ENCODE data around the gene MAP3K9. TPM values are rescaled to one million over a fixed set of nuclear protein-coding genes. Genes with fewer than 3 reads are reported as not detected.

MAP3K9 gene
- total and polyA plus RNA-seq, 2 donors from 2014 or later, result 1.0 to 8.3 TPM

DNA sequence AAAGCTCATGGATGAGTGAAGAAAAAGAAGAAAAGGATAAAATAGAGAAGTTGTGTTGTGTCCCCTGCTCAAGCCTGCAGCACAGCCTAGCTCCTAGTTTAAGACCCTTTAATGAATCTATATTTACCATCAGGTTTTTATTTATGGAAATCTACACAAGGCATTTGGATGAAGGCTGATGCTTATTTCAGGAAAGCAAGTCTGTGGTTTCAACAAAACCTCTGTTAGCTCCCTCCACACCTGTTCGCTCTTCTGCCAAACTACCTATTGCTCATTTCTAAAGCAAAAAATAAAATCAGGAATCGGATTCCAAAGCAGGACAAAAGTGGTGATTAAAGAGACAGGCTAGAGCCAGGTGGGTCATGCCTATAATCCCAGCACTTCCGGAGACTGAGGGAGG, 18.9 kb upstream of the MAP3K9 start:
- no peak for FAIRE-seq
- intact Hi-C loops (cut with DNase I), result no loop called here
- no peak overlapping the region for H3K9ac ChIP-seq (ENCODE audit: low read length in 3 of 3)

DNA sequence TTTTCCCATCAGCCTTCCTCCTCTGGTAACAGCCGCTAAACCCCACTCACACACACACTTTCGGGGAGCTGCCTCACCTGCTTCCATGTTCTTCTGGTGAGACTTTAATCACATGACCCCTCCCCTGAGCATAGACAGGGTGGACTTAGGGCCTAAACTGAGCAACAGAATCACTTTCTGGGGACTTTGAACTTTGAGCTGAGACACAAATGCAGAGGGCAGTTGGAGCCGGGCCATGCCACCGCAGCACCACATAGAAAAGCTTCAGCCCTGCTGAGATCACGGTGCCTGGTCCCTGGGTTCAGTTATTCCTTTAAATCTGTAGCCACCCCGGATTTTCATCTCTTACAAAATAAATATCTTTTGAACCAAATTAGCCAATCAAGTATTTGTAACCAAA, 18.4 kb upstream of the MAP3K9 start:
- no peaks in the 10 kb centered on the region for H3K36me3 ChIP-seq (ENCODE audit: control insufficient read depth in 2 of 3, insufficient read depth in 3 of 3, low read length in 3 of 3)
- DNase-seq (peak in 1 of 5 donors; percentile 34), FAIRE-seq (no peak)
- peak overlapping the region; percentile 24 to 72 for H3K27ac ChIP-seq (ENCODE audit: low read depth in 2 of 2, low read length in 2 of 2)
- TF ChIP-seq, protein P1, sequence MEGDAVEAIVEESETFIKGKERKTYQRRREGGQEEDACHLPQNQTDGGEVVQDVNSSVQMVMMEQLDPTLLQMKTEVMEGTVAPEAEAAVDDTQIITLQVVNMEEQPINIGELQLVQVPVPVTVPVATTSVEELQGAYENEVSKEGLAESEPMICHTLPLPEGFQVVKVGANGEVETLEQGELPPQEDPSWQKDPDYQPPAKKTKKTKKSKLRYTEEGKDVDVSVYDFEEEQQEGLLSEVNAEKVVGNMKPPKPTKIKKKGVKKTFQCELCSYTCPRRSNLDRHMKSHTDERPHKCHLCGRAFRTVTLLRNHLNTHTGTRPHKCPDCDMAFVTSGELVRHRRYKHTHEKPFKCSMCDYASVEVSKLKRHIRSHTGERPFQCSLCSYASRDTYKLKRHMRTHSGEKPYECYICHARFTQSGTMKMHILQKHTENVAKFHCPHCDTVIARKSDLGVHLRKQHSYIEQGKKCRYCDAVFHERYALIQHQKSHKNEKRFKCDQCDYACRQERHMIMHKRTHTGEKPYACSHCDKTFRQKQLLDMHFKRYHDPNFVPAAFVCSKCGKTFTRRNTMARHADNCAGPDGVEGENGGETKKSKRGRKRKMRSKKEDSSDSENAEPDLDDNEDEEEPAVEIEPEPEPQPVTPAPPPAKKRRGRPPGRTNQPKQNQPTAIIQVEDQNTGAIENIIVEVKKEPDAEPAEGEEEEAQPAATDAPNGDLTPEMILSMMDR (IDR thresholded peaks at IDR 0.05; ENCODE audit: borderline replicate concordance, extremely low read depth, insufficient read depth), result no peak
- no peak overlapping the region for H3K9ac ChIP-seq (ENCODE audit: low read length in 3 of 3)
- no peaks in the 10 kb centered on the region for H3K9me3 ChIP-seq (ENCODE audit: control insufficient read depth in 2 of 3, insufficient read depth in 1 of 3, low read length in 3 of 3)
- H3K4me3 ChIP-seq (ENCODE audit: low read length in 3 of 3), result peak overlapping the region in 1 of 3 donors; percentile 18
- H3K4me1 ChIP-seq (ENCODE audit: control insufficient read depth in 2 of 3, insufficient read depth in 2 of 3, low read depth in 1 of 3, low read length in 3 of 3), result peaks cover 0 to 2% (median 0%) of the 10 kb centered on the region in 3 donors
- intact Hi-C loops (cut with DNase I), result no loop called here
- H3K27me3 ChIP-seq (ENCODE audit: control insufficient read depth, insufficient read depth, low read length), result no peaks in the 10 kb centered on the region

More for the DNA sequence above, 18.9 kb upstream of the MAP3K9 start:
- no peaks in the 10 kb centered on the region for H3K9me3 ChIP-seq (ENCODE audit: control insufficient read depth in 2 of 3, insufficient read depth in 1 of 3, low read length in 3 of 3)
- no peaks in the 10 kb centered on the region for H3K27me3 ChIP-seq (ENCODE audit: control insufficient read depth, insufficient read depth, low read length)
- DNase-seq, result no peak
- no peaks in the 10 kb centered on the region for H3K4me1 ChIP-seq (ENCODE audit: control insufficient read depth in 2 of 3, insufficient read depth in 2 of 3, low read depth in 1 of 3, low read length in 3 of 3)
- H3K36me3 ChIP-seq (ENCODE audit: control insufficient read depth in 2 of 3, insufficient read depth in 3 of 3, low read length in 3 of 3), result no peaks in the 10 kb centered on the region
- no peak overlapping the region for H3K4me3 ChIP-seq (ENCODE audit: low read length in 3 of 3)
- TF ChIP-seq, protein P1 (IDR thresholded peaks at IDR 0.05; ENCODE audit: borderline replicate concordance, extremely low read depth, insufficient read depth), result no peak
- H3K27ac ChIP-seq (ENCODE audit: low read depth in 2 of 2, low read length in 2 of 2), result peak overlapping the region in 1 of 2 donors; percentile 24

- H3K36me3 ChIP-seq (ENCODE audit: control insufficient read depth in 2 of 3, insufficient read depth in 3 of 3, low read length in 3 of 3), result no peaks in the 10 kb centered on the region
- no peak for FAIRE-seq
- TF ChIP-seq, protein P1 (IDR thresholded peaks at IDR 0.05; ENCODE audit: borderline replicate concordance, extremely low read depth, insufficient read depth), result no peak
- H3K4me1 ChIP-seq (ENCODE audit: control insufficient read depth in 2 of 3, insufficient read depth in 2 of 3, low read depth in 1 of 3, low read length in 3 of 3), result peaks cover 0 to 3% (median 0%) of the 10 kb centered on the region in 3 donors
- H3K9me3 ChIP-seq (ENCODE audit: control insufficient read depth in 2 of 3, insufficient read depth in 1 of 3, low read length in 3 of 3), result no peaks in the 10 kb centered on the region
- intact Hi-C loops (cut with DNase I), result no loop called here
- no peaks in the 10 kb centered on the region for H3K27me3 ChIP-seq (ENCODE audit: control insufficient read depth, insufficient read depth, low read length)
- no peak overlapping the region for H3K9ac ChIP-seq (ENCODE audit: low read length in 3 of 3)
- peak overlapping the region in 1 of 3 donors; percentile 18 for H3K4me3 ChIP-seq (ENCODE audit: low read length in 3 of 3)
- DNase-seq, result no peak
- peak overlapping the region; percentile 65 to 72 for H3K27ac ChIP-seq (ENCODE audit: low read depth in 2 of 2, low read length in 2 of 2)
These were observed 18.0 kb upstream of the MAP3K9 start for GRCh38 chr14:70827347-70827746.

DNA sequence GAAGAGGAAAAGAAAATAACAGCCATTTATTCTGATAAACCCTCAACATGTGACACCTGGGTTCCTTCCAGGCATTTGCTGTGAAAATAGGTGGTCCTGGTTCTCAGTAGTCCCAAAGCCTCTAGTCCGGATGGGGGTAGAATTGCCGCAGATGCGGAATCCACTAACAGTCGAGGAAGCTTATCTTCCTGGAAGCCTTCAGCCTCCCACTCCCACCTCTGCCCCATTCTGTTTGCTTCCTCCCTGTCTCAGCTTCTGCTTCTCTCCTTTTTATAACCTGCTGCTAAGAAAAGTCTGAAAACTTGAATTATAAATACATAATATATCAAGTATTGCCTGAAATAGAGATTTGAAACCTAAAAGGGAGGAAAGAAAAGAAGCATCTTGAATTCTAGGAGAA, 14.0 kb upstream of the MAP3K9 start:
- no peaks in the 10 kb centered on the region for H3K36me3 ChIP-seq (ENCODE audit: control insufficient read depth in 2 of 3, insufficient read depth in 3 of 3, low read length in 3 of 3)
- H3K9me3 ChIP-seq (ENCODE audit: control insufficient read depth in 2 of 3, insufficient read depth in 1 of 3, low read length in 3 of 3), result no peaks in the 10 kb centered on the region
- no peak overlapping the region for H3K27ac ChIP-seq (ENCODE audit: low read depth in 2 of 2, low read length in 2 of 2)
- no peak for DNase-seq
- no peak overlapping the region for H3K4me3 ChIP-seq (ENCODE audit: low read length in 3 of 3)
- H3K27me3 ChIP-seq (ENCODE audit: control insufficient read depth, insufficient read depth, low read length), result peaks cover 8% of the 10 kb centered on the region
- TF ChIP-seq, protein P1 (IDR thresholded peaks at IDR 0.05; ENCODE audit: borderline replicate concordance, extremely low read depth, insufficient read depth), result no peak
- peaks cover 0 to 3% (median 0%) of the 10 kb centered on the region in 3 donors for H3K4me1 ChIP-seq (ENCODE audit: control insufficient read depth in 2 of 3, insufficient read depth in 2 of 3, low read depth in 1 of 3, low read length in 3 of 3)
- intact Hi-C loops (cut with DNase I), result no loop called here
- no peak overlapping the region for H3K9ac ChIP-seq (ENCODE audit: low read length in 3 of 3)
- no peak for FAIRE-seq

Data from kidney (tissue), 14 donors.